Activated T-helper 1 cell treated with anti-CD3 and anti-CD28 coated beads, Interleukin-2, amount 50 U/mL, for 16 hours (primary cell): ENCODE results near the gene TRPV4.

Source experiments
- DNase-seq, 2 donors: peaks; one replicate each; pipeline ENCODE4 v3.0.0-alpha.2; 2020; ENCODE audit warnings: low read depth in 1 of 2, low spot score in 1 of 2

TRPV4 gene

GRCh38 chr12:109741970-109742703 lies 91.1 kb downstream of the TRPV4 start:
- DNase-seq, result no peak

DNA sequence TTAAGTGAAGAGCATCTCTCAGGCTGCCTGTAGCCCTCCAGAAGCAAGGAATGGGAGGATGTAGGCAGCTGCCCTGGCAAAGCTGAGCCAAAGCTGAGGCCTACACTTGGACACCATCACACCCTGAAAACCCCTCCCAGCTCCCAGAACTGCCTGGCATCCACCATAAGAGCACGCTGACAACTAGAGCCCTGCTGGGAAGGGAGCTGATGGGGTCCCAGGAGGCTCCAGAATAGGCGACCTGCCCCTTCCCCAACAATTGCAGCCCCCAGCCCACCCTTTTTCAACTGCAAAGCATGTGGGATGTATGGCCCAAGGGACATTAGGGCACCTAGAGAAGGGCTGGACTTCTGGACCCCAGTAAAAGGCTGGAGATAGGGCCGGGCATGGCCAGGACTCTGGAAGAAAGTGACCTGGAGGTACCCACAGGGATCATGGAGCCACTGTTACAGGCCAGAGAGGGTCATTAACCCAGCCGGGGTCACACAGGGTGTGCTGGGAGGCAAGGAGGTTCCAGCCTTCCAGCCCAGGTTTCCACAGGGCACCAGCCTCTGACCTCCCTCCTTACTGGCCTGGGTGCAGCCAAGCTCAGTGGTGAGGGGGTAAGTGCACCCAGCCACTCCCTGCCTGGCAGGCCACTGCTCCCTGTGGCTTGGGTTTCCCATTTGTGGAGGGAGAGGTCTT lies 91.8 kb downstream of the TRPV4 start:
- no peak for DNase-seq

- DNase-seq, result no peak
Observed at GRCh38 chr12:109740694-109741245, 92.4 kb downstream of the TRPV4 start.

DNA sequence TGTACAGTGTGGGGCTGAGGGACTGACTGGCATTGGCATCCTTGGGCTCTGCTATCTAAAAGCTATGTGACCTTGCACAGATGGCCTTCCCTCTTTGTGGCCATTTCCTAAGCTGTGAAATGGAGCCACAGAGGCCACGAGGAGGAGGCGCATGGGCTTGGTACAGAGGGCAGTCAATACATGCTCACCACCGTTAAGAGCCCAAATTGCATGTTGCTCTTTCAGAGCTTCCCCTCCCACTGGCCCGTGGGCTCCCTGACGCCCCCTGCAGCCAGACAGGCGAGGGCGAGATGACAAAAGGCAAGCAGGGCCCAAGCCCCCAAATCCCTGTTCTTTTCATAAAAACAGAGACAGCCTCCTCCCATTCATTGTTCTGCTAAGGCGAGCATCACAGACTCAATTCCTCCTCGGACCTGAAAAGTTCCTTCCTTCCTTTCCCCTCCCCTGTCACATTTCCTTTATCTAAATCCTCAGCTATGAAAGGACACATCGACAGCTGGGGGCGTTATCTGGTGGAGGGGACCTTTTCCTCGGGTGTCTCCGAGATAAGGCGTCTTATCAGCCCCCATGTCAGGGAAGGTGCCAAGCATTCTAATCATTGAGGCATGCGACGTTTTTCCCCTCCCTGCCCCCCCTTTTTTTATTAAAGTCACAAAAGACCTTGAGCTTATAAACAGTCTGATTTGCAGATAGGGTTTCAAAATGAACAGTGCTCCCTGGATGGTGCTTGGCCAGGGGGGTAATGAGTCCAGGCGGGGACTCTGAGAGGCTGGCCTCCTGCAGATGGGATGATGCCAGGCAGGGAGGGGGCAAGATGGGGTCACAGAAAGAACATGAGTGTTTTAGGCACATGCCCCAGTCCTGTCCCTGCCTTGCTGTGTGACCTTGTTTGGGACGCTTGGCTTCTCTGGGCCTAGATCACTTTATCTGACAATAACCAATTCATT lies 93.2 kb downstream of the TRPV4 start:
- DNase-seq, result no peak

- DNase-seq, result no peak
Observed at GRCh38 chr12:109738878-109739665, 94.1 kb downstream of the TRPV4 start.

- no peak for DNase-seq
Observed at GRCh38 chr12:109738209-109738608, 95.0 kb downstream of the TRPV4 start.

DNA sequence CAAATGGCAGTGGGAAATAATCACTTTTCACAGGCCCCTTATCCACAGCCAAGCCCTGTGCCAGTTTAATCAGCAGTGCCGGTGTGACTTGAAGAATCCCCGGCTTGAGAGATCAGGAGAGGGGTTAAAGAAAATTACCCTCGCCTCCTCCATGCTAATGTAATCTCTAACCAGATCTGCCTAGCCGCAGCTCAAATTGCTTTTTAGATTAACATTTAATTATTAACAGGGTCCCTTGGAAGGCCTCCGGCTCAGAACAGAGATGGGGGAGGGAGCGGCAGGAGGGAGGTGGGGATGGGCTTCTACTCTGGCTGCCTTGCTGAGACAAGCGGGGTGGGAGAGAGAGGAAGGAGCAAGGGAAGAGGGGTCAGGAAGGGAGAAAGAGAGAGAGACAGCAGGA lies 95.6 kb downstream of the TRPV4 start:
- DNase-seq, result no peak

- no peak for DNase-seq
Observed at GRCh38 chr12:109737126-109737525, 96.1 kb downstream of the TRPV4 start.

DNA sequence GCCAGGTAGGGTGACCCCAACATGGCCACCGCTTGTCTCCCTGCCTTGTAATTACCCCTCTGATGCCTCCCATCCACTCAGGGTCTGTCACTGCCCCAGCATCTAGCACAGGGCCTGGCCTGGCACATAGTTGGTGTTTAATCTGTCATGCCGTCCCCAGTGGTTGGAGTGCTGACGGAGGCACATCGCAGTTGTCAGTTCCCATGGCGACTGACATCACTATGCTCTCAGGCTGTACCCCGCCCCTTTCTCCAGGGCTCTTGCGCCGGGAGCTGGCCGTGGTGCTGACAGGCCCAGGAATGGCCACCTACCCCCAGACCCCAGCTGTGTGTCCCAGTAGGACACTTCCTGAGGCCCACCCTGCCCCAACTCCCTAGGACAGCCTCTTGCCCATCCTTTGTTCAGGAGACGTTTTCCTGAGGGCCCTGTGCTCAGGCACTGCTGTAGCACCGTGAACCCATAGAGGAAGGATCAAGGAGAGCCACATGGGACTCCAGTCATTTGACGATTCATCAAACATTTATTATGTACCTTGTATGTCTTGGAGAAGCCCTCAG lies 96.6 kb downstream of the TRPV4 start:
- no peak for DNase-seq

DNA sequence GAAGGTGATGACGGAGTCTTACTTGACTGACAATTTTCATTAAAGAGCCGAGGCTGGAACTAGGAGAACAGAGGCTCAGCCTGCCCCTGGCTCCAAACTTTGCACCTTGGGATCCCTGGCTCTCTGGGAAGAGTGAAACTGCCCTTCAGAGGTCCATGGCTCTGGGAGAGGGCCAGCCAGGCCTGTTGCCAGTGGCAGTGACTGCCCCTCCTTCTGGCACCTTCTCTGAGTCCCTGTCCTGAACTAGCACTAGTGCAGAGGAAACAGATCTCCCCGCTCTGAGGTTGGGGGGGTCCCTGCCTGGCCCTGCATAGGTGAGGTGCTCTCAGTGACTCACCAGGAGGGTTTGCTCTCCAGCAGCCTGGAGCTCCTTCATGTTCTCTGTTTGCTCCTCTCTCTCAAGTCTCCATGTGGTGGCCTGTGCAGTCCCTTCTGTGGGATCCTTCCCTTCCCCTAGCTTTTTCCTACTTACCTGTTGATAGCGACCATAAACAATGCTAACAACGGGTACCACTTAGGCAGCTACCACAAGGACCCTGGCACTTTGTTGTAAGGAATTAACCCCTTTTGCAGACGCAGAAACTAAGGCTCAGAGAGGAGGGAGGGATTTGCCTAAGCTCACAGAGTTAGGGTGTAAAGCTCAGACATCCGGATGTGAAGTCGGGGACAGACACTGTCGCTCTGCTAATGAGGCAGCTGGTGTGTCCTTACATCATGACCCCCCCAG lies 97.2 kb downstream of the TRPV4 start:
- no peak for DNase-seq

- no peak for DNase-seq
Observed at GRCh38 chr12:109735051-109735521, 98.1 kb downstream of the TRPV4 start.

DNA sequence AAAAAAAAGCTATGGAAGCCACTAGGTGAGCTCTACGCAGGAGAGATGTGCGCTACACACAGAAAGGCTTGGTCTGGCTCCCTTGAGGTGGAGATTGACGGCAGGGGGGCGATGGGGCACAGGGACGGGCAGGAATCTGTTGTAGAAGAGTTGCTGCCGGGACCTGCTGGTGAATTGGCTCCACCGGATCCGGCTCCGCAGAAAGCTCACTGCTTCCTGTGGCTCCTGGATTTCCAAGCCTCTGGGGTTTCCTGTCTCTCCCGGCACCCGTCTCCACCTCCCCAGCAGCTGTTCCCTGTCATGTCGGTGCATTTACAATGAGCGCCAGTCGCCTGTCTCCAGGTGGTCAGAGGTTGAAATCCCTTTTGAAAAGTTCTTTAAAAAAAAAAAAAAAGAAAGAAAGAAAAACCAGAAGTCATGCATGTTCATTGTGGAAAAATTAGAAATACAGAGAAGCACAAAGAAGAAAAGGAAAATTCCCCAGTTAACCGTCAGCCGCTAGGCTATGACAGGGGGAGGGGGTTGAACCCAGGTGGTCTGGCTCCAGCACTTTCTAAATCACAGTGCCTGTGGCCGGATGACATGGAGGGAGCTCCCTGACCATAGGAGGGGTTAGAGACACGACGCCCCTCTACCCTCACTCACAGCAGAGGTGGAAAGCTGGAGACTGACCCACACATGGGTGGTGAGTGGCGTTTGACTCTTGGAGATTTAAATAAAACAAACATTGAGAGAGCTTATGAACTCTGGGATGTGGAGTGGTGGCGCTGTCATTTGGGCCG lies 98.8 kb downstream of the TRPV4 start:
- DNase-seq, result no peak
